HEK293T (cell line): Measurements from ENCODE around the gene KCNF1.

Experiments used
- BHLHE40 ChIP-seq: fragments of 450-650 bp; IDR thresholded peaks from 2 replicates; pipeline ENCODE4 v1.6.1; 2016; ENCODE audit warnings: mild to moderate bottlenecking, moderate library complexity, borderline replicate concordance
- CTBP1 ChIP-seq: fragments of 450-650 bp; IDR thresholded peaks from 2 replicates; pipeline ENCODE4 v1.6.1; 2016; ENCODE audit warnings: borderline replicate concordance
- ELF4 ChIP-seq: fragments of 450-650 bp; IDR thresholded peaks from 2 replicates; pipeline ENCODE4 v1.6.1; 2017; ENCODE audit warnings: antibody characterized with exemption
- L3MBTL2 ChIP-seq: fragments of 450-650 bp; conservative IDR thresholded peaks from 2 replicates; pipeline ENCODE4 v1.6.1; 2016; ENCODE audit warnings: mild to moderate bottlenecking
- NFRKB ChIP-seq: fragments of 450-650 bp; IDR thresholded peaks from 2 replicates; pipeline ENCODE4 v1.6.1; 2016; ENCODE audit warnings: mild to moderate bottlenecking, moderate library complexity
- SP1 ChIP-seq: fragments of 450-650 bp; IDR thresholded peaks from 2 replicates; pipeline ENCODE4 v1.6.1; 2017
- SUZ12 ChIP-seq: fragments of 450-650 bp; IDR thresholded peaks from 2 replicates; pipeline ENCODE4 v1.6.1; 2016; ENCODE audit warnings: mild to moderate bottlenecking
- TARDBP ChIP-seq: fragments of 450-650 bp; IDR thresholded peaks from 2 replicates; pipeline ENCODE4 v1.6.1; 2016
- ZNF384 ChIP-seq: fragments of 450-650 bp; IDR thresholded peaks from 2 replicates; pipeline ENCODE4 v1.6.1; 2016

DNA sequence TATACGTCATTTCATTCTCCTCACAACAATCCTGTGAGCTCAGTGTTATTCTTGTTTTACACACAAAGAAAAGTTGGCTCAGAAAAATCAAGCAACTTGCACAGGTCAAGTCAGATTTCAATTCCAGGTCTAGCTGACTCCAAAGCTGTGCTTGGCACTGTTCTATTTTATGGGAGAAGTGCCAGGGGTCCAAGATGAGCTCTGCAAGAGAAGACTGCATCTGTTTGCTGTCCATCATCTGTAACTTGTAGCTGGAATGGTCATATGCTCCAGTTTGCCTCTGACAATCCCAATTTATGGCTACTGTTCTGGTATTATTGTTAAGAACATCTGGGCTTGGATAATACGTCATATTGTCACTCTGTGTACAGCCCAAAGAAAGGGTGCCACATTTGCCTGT is 28.9 kb downstream of the KCNF1 start:
- TF ChIP-seq NFRKB (no peak), TARDBP (no peak), SP1 (no peak), BHLHE40 (no peak), ZNF384 (no peak), ELF4 (no peak), SUZ12 (no peak), L3MBTL2 (no peak), CTBP1 (no peak)
